Measurements from ENCODE around the gene MSRB3. TPM values are rescaled to one million over a fixed set of nuclear protein-coding genes. Genes with fewer than 3 reads are reported as not detected.
A peak's percentile ranks its signal among the peaks of the same experiment; 100 is the strongest.

The MSRB3 gene
- polyA plus RNA-seq, 12 donors: 27.3 to 66.7 (median 52.5) TPM; not detected in 1

DNA sequence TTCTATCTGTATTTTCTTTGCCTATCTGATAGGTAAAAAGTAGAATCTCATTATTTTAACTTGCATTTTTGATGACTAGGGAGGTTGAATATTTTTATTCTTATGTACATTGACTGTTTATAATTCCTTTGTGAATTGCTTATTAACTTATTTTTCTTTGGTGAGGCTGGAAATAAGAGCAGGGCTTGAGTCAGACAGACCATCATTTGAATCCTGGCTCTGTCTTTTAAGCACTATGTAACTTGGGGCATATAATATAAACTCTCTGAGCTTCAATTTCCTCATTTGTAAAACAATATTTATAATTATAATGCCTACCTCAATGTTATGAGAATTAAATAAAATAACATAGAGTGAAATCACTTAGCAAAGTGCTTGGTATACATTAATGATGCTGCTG lies 108.9 kb downstream of the MSRB3 start:
- DNase-seq: no peak

DNA sequence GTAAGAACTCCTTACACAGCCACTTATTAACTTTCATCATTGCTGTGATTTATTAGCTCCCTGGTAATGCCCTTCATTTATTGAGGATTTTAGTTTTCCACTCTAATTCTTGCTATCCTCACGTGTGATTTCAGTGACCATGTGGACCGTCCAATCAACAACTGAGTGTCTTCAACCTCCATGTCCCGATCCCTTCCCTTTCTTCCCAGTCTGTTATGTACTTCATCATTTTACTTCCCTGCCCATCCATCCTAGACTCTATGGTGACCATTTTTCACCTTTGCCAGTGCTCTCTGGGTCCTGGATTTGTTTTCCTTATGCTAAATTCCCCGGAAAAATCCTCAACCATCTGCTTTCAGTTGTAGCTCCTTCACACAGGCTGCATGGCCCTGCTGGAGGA lies 111.0 kb downstream of the MSRB3 start:
- DNase-seq: no peak

DNA sequence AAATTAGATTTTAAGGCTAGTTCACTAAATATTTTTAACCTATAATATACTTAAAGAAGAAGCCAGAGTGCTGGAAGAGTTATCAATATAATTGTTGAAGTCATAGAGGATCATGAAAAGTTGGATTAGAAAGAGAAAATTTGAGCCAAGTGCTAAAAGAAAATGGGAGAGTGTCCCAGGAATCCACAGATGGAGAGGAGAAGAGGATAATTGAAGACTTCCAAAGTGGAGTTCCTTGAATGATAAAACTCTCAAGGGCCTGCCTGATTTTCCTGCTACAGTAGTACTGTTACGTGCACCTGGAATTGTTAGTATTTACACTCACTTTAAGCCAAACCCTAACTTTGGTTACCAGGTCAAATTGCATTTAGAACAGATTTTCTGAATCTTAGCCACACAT lies 113.2 kb downstream of the MSRB3 start:
- peak; percentile 66 for DNase-seq

DNA sequence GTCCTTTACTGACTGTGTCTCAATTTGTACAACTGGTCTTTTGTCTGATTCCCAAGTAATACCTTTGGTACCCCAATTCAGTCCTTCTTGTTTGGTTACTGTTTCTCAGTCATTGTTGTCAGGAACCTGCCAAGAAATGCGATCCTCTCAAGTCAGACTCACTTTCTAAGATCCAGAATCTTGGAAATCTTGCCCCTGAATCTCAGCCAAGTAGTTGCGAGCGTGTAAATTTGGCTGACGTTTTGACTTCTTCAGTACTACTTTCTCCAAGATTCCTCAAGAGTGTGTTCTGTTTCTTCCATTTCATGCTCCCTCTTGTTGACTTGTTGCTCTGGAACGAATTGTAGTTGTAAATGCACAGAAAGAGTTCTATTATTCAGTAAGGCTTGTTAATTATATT lies 114.0 kb downstream of the MSRB3 start:
- peak; percentile 58 for DNase-seq

DNA sequence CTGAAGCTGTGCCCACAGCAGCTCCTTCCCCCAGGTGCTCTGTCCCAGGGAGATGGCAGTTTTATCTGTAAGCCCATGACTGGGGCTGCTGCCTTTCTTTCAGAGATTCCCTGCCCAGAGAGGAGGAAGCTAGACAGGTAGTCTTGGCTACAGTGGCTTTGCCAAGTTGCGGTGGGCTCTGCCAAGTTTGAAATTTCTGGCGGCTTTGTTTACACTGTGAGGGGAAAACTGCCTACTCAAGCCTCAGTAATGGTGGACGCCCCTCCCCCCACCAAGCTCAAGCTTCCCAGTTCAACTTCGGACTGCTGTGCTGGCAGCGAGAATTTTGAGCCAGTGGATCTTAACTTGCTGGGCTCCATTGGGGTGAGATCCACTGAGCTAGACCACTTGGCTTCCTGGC lies 124.7 kb downstream of the MSRB3 start:
- DNase-seq: no peak

DNA sequence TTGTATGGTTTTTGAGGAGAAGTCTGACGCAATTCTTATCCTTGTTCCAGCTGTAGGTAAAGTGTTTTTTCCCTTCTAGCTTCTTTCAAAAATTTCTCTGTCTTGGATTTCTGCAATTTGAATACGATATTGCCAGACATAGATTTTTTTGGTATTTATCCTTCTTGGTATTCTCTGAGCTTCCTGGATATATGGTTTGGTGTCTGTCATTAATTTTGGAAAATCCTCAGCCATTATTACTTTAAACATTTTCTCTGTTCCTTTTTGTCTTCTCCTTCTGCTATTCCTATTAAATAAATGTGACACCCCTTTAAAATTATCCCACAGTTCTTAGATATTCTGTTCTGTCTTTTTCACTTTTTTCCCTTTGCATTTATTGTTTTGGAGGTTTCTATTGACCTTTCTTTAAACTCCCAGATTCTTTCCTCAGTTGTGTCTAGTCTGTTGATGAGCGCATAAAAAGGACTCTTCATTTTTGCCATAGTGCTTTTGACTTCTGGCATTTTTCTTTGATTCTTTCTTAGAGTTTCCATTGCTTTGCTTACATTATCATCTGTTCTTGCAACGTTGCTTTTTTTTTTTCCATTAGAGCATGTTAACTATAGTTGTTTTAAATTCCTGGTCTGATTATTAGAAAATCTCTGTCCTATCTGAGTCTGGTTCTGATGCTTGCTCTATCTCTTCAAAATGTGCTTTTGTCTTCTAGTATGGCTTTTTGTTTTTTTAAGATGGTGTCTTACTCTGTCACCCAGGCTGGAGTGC lies 129.1 kb downstream of the MSRB3 start:
- no peak for DNase-seq

DNA sequence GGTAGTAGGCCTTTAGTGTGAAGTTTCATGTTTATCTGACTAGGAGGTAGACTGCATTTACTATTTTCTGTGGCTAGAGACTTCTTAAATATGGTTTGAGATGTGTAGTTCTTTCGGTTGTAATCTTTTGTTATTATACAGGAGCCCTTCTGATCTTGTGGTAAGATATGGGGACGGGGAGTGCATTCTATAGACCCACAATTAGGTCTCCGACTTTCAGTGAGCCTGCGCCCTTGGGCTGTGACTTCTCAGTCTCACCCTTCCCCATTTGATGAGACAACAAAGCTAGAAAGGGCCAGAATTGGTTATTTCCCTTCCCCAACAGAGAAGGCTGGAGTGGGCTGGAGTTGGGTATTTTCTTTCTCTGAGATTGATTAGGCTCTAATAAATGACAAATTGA lies 130.0 kb downstream of the MSRB3 start:
- no peak for DNase-seq

DNA sequence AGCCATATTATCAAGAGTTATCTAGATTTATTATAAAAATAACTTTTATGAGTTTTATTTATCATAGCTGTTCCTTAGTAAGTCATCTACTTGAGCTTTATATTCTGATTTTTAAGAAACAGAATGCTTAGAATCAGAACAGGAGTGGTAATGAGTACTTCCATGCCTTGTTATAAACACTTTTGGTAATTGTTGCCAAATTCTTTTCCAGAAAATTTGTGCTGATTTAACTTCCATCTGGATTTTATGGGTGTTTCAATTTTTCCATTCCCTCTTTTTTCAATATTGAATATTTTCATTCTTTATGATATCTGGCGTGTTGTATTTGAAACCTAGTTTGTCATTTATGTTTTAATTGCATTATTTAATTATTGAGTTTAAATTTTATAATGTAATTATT lies 131.2 kb downstream of the MSRB3 start:
- no peak for DNase-seq

DNA sequence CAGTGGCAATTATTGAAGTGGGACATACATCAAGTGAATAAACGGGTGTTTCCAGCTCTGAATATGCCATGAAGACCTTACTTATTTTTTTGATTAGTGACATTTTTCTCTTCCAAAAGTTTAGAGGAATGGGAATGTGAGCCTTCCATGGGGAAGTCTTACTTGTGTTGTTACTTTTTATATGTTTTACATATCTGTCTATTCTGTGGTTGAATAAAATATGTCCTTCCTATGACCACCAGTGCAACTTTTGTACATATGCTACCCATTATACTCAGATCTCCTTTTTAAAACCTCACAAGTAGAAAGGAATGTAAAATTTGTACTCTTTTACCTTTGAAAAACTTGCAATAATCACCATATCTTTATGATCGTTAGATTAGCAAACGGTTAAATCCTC lies 132.7 kb downstream of the MSRB3 start:
- no peak for DNase-seq

DNA sequence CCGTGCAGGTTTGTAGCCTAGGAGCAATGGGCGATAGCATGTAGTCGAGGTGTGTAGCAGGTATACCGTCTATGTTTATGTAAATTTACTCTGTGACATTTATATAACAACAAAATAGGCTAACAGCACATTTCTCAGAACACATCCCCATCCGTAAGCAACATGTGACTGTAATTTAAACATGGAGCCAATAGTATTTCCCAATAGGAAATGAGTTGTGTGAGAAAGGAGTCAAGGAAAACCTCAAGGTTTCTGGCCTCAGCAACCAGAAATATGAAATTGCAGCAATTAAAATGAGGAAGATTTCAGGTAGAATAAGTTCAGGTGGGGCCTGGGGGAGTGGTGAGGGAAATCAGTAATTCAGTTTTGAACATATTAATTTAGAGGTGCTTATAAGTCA lies 136.0 kb downstream of the MSRB3 start:
- no peak for DNase-seq

DNA sequence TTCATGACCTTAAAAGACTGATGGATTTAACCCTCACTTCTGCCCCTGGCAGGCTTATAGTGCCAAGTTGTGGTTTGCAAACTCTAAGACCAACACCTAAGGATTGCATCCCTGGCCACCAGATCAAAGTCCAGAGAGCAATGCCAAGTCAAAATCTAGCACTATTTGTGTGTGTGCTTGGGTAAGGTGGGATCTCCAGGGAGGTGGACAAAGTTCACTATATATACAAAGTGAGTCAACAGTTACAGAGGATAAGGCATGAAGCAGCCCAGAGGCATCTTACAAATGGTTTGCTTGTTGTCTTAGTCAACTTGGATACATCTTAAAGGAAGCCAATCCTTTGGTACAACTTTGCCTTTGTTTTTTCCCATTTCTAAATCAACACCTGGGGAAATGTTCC lies 137.3 kb downstream of the MSRB3 start:
- DNase-seq: no peak

DNA sequence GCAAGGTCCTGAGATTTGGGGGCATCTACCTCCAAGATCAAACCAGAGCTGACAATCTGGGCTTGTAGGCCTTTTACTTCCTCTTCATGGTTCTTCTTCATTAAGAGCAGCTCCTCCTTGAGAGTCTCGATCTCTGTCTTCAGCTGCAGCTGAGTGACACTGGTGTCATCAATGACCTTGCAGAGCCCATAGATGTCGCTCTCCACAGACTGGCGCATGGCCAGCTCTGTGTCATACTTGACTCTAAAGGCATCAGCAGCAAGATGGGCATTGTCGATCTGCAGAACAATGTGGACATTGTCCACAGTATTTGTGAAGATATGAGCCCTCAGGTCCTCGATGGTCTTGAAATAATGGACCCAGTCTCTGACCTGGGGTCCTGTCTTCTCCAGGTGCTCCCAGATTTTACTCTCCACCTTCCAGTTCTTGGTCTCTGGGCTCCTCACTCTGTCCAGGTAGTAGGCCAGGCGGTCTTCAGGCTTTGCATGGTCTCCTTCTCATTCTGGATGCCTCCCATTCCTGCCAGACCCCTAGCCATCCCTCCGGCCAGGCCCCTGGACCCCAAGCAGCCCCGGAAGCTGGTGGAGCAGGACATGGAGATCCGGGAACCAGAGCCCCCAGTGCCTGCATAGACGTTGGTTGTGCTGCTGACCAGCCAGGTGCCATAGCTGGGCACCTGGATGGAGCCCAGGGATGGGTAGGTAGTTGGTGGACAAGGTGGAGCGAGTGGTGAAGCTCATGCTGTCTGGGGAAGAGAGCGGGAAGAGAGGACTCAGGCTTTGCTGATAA lies 141.0 kb downstream of the MSRB3 start:
- DNase-seq: no peak

DNA sequence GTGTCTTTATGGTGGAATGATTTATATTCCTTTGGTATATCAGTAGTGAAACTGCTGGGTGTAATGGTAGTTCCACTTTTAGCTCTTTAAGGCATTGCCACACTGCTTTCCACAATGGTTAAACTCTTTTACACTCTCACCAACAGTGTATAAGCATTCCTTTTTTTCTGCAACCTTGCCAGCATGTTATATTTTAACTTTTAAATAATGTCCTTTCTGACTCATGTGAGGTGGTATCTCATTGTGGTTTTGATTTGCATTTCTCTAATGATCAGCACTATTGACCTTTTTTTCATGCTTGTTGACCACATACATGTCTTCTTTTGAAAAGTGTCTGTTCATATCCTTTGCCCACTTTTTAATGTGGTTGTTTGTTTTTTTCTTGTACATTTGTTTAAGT lies 142.5 kb downstream of the MSRB3 start:
- DNase-seq: no peak

DNA sequence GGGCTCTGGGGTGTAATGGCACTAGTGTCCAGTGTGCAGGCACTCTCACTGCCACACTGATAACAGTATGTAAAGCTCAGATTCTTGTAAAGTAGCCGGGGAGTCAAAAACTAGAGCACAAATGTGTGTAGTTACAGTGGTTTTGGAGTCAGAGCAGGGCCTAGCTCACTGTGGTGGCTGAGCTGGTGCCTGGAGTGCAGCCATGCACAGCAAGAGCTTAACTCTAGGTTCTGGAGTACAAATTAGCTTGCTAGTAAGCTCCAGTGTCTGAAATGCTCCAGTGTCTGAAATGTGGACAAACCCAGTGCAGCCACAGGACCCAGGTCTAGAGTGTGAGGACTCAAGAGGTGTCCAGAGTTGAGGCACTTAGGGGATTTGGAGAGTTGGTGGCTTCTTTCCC lies 149.2 kb downstream of the MSRB3 start:
- DNase-seq: no peak

DNA sequence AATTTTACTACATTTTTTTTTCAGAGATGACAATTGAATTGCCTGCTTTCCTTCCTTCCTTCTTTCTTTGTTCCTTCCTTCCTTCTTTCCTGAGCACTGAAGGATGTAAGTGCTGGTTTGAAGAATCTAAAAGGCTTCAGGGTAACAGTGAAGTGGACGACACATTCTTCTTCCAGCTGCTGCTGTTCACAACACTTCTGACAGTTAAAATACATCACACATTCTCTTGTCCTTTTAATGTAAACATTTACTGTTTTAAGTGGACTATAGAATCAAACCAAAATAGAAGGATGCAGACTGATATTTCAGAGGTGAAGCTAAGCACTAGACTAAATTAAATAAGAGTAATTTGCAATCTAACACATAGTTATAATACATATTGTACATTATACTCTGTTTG lies 151.5 kb downstream of the MSRB3 start:
- no peak for DNase-seq

DNA sequence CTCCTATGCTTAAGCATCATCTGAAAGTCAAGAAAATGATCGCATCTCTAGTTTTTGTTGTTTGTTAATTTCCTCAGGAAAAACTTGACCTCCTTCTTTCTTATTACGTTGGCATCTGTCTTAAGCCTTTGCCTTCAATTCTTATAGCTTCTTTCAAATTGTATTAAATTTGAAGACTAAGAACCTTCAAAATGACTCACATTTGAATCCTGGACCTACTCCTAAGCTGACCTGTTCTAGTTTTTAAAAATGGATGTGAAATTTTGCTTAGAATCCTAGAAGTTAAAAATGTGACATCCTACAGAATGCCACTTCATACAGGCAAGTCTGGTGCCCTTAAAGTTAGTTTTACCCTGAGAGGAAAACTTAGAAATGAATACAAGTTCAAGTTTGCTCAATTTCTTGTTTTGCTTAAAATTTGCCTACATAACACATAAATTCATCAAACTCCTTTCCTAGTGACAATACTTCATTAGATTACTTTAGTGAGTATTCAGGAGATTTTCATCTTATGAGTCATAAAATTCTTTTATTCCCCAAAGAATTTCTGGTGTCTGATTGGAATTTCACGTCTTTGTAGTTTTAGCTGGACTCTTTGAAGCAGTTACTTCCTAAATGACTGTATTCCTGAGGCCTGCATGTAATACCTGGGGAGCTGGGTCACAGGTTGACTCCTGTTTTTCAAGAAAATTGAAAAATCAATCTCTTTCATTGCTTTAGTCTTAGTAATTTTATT lies 152.3 kb downstream of the MSRB3 start:
- DNase-seq: no peak

DNA sequence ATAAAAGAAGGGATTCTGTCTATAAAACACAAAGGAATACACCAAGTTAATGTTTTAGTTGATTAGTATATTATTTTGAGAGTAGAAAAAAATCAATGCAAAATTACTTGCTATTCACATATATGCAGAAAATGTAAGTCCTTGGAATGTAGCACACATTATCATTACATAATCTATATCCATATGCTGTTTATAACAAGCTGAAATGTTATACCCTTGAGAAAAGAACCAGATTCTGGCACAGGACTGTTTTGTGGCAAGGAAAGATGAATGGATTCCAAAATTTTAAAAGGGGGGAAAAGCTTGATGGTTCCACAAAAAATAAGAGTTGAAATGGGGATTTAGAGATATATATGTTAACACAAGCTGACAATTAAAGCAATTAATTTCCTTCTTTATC lies 153.6 kb downstream of the MSRB3 start:
- DNase-seq: no peak

DNA sequence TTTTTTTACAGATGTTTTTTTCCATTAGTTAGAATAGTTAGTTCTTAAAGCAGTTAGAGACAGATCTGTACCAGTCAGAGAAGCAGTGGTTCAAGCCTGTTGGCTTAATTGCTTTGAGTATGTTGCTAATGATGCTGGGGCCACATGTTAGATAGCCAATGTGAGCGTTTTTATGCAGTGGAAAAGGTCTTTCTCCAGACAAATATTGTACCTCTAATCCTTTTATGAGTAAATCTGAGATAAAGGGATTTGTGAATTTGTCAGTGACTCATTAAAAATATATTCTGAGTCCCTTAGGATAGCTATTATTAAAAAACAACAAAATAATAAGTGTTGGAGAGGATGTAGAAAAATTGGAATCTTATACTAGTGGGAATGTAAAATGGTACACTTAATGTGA lies 154.2 kb downstream of the MSRB3 start:
- DNase-seq: no peak

DNA sequence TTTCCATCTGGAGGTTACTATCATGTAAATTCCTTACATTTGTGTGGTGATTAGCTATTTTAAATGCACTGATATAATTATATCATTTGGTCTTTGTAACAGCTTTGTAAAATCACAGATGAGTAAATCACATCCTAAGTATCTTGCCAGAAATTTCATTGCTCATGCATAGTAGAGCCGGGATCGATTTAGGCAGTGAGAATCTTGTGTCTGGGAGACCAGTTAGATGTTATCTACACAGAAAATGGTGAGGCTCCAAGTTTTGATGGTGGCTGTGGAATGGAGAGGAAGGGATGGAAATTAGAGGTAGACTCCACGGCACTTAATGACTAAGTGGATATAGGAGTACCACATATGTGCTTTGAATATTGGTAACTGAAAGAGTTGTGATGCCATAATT lies 156.3 kb downstream of the MSRB3 start:
- DNase-seq: no peak

DNA sequence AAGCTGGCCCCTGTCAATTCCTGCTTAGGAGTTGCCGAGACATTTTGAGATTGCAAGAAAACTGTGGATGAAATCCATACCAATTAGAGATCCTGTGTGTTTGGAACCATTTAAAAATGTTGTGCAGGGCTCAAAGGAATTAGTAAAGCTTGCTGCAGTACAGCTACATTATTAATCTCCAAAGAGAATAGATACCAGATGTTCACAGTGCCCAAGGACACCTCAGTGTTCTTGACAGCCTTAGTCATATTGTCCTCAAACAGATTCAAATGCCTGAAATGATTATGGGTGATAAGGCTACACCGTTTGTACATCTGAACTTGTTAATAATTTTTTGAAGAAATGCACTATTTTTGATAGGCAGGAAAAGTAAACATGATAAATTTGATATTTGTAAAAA lies 164.6 kb downstream of the MSRB3 start:
- DNase-seq: no peak

DNA sequence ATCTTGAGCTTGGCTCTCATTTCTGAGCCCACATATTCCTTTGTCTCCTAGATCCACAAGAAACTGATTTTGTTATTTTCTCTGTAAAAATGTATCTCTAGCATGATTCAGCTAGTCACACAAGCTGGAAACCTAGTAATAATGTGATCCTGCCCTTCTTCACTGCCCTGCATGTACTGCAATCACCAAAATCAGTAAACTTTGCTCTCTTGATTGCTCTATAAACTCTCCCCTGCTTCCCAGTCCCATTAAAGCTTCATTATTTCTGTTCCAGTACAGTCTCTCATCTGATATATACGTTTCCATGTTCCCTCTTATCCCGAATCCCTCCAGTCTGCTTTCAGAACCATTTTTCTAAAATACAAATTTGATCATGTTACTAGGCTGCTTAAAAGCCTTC lies 166.5 kb downstream of the MSRB3 start:
- DNase-seq: no peak

DNA sequence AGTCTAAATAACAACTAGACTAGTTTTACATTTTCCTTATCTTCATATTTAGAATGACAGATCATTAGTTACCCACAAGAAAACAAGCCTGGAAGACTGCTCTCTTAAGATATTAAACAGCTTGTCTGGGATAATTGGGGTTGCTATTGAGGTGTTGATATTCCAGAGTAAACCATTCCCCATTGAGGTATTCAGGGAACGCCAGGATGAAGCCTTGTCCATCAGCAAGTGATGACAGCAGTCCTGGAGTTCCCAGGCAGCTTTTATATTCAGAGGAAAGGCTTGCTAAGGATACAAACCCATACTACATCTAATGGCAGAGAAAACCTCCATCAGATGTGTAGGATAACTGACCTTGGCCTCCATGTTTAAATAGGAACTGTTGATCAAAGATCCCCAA lies 168.4 kb downstream of the MSRB3 start:
- no peak for DNase-seq

DNA sequence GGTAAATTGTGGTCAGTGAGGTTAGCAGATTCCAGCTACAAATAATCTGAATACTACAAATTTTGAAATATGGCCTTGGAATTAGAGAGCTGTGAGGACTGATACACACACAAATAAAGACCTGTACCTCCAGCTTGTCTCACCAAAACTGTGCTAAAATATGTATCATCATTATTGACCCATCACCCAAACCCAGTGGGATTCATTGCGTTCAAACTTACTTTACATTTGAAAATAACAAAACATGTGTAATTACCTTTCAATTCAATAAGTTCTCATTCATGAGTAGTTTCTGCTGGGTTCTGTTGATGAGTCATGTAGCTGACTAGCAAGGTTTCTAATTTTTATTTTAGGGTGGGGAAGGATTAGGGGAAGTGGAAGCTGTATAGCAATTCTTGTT lies 170.9 kb downstream of the MSRB3 start:
- DNase-seq: no peak
